ENCODE measurements around the gene NDUFS7.
"Not testable (repeated sequence)": the region's sequence is repeated elsewhere in the genome, so short reads cannot be mapped to it uniquely, and the experiment has no call there.

The NDUFS7 gene

DNA sequence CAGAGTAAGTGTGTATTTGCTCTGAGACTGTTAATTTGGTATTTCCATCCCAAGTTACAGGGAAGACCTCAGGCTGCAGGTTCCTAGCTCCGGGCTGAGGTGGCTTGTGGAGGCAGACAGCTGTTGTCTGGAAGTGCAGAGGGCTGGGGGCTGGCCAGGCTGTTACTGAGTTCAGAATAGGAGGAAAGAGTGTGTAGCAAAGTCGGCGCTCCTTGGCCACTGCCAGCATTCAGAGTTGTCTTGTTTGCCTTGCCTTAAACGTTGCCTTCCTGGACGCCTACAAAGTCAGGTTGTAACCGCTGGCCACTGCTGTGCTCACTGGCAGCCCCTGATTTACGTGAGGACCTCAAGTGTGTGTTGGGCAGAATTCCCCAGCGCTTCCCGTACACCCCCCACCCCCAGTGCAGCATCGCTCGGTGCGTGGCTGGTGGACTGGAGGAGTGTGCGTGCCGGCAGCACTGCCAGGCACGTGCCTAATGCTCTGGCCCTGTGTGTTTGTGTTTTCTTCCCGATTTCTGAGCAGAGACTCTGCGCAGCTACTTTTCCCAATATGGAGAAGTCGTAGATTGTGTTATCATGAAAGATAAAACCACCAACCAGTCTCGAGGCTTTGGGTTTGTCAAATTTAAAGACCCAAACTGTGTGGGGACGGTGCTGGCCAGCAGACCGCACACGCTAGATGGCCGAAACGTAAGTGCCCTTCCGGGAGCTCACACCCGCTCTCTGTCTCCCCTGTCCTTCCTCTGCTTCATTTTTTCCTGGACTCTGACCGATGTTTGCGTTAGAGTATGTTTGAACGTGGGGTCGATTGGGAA lies 34.2 kb downstream of the NDUFS7 start:
- no peak for DNase-seq (ENCODE audit: low read depth in 2 of 2)

DNA sequence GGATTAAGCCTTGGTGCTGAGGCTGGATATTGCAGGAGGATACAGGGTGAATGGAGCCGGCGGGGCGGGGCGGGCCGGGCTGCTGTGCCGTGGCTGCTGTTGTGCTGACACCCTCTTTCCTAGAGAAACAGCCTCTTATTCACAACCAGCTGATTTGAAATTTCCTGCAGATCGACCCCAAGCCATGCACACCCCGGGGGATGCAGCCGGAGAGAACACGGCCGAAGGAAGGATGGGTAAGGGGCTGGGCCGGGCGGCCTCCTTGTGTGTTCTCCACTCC lies 34.7 kb downstream of the NDUFS7 start:
- no peak for DNase-seq (ENCODE audit: low read depth in 2 of 2)

- DNase-seq (ENCODE audit: low read depth in 2 of 2), result no peak
Observed at GRCh38 chr19:1418951-1419738, 35.4 kb downstream of the NDUFS7 start.

DNA sequence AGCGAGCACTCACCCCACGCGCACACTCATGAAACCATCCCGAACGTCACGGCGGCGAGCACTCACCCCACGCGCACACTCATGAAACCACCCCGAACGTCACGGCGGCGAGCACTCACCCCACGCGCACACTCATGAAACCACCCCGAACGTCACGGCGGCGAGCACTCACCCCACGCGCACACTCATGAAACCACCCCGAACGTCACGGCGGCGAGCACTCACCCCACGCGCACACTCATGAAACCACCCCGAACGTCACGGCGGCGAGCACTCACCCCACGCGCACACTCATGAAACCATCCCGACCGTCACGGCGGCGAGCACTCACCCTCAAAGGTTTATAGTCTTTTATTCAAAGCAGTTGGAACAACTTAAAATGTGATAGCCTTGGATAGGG lies 36.4 kb downstream of the NDUFS7 start:
- not testable (repeated sequence) for DNase-seq (ENCODE audit: low read depth in 2 of 2)

GRCh38 chr19:1420590-1420989 lies 36.9 kb downstream of the NDUFS7 start:
- DNase-seq (ENCODE audit: low read depth in 2 of 2), result no peak

DNA sequence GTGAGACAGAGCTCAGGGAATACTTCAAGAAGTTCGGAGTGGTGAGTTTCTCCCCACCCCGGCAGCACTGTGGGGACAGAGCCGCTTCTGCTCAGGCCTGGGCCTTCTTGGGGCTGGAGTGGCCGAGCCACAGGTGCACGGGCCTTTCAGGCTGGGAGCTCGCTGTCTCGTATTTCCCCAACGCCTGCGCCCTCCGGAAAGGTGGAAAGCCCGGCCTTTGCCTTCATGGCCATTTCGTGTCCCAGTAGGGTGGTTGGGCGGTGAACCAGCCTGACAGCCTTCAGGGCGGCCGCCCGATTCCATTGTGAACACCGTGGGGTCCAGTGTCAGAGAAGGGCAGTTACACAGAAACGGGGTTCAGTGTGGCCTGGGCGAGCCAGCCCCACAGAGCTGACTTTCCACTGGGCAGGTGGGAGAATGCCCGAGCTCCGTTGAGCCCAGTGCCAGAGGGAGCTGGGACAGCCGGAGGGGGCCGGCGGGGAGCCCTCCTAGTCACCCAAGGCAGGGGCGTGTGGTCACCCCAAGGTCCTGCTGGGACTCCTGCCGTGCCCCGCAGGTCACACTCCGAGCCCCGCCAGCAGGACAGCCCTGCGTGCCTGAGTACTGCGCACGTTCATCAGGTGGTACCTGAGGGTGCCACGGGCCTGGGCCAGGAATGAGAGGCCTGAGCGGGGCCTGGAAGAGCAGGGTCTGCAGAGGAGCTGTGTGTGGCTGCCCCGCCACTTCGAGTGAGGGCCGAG lies 37.7 kb downstream of the NDUFS7 start:
- DNase-seq (ENCODE audit: low read depth in 2 of 2), result no peak

DNA sequence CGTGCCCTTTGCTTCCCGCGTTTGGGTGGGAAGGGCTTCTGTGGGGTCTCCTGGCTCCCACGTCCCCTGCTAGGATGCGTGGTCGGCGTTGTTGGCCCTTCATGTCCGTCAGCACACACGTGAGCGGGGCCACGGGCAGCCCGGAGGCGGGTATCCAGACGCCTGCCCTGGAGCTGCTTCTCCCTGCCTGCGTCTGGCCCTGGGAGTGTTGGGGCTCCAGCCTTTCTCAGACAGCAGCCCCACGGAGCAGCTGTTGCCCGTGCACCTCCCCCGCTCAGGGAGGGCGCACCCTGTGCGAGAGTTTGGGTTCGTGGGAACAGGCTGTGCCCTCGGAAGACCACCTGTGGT lies 38.2 kb downstream of the NDUFS7 start:
- no peak for DNase-seq (ENCODE audit: low read depth in 2 of 2)

DNA sequence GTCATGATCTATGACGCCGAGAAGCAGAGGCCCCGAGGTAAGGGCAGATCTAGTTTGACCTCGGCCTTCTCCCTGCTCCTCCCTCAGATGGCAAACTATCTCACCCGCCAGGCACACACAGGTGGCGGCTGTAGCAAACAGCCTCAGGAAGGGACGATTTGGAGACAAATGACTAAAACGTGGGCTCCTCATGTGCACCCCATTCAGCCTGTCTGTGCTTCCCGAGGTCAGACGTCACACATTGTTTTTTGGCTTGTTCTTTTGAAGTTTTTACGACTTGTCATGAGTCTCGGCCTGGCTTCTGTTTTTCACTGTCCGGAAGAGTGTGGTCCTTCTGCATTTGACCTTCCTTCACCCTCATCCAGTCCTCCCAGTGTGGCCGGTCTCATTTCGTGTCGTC lies 38.7 kb downstream of the NDUFS7 start:
- no peak for DNase-seq (ENCODE audit: low read depth in 2 of 2)

DNA sequence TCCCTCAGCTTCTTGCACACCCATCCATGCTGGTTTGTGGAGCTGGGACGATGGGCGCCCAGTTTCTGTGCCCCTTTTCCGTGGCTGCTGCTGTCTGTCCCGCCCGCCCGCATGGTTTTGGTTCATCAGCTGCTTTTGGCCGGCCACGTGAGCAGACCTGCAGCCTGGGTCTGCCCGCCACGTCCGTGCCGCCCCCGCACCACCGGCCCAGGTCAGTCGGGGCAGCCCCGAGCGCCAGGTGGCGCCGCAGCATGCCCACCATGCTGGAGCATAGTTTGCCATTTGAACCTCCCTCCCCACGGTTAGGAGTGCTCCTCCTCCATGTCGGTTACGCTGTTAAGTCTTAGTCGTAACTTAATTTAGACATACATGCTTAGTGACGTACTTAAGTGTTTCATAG lies 39.2 kb downstream of the NDUFS7 start:
- no peak for DNase-seq (ENCODE audit: low read depth in 2 of 2)

DNA sequence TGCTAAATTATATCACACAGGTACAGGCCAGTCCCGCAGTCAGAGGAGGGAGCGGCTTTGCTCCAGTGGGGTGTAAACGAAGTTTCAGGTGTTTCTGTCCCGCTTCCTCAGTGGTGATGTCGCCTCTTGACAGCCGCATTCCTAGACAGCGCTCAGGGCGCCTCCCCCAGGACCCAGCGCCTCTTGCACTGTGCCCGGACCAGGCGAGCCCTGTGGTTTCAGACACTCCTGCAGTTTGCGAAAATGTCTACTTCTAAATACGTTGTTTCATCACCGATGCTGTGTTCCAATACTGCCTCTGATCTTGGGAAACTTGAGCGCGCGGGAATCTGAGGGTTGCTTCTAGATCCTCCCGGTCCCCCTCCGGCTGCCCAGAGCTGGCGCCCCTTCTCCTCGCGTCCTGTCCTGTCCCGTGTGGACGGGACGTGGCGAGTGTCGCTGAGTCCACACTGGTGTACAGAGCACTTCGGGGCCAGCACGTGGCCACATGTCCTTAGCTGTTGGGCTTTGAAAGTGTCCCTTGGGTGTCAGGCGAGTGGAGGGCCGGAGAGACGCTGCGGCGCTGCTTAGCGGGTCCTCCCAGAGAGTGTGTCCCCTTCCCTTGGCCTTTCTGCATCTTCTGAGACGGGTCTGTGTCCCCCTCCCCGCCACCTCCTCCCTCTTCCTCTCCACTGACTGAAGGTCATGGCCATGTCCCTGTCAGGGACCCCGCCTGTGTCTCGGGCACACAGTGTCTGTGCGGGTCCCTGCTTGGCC lies 39.9 kb downstream of the NDUFS7 start:
- DNase-seq (ENCODE audit: low read depth in 2 of 2), result no peak

- no peak for DNase-seq (ENCODE audit: low read depth in 2 of 2)
Observed at GRCh38 chr19:1424192-1424955, 40.7 kb downstream of the NDUFS7 start.

DNA sequence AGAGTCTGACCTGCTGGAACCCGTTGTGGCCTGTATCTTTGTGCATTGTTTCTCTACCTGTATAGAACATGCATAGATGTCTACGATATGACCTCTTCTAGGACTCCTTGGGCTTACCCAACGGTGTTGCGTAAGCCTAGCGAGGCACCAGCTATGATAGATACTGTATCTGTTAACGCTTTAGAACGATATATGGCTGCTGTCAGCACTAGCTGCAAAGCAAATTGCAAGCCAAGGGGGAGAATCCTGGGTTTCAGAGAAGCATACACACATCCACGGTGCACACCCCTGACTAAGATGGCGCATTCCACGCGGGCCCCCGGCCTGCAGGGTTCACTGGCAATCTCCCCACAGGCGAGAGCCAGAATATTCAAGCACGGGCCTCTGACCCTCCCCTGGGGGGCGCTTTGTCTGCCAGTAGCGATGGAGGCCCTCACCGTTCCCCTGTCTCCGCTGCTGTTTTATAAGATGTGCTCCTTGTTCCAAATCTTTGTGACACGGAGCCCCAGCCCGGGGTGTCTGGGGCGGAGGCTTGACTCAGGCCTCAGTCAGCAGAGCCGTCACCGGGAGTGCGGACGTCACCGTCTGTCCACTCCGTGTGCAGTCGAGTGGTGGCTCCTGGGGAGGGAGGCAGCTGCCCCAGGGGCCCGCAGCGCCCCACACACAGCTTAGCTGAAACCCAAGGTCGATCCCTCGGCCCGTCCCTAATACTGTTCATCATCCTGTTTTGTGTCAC lies 41.6 kb downstream of the NDUFS7 start:
- no peak for DNase-seq (ENCODE audit: low read depth in 2 of 2)

- no peak for DNase-seq (ENCODE audit: low read depth in 2 of 2)
Observed at GRCh38 chr19:1425902-1426301, 42.2 kb downstream of the NDUFS7 start.

DNA sequence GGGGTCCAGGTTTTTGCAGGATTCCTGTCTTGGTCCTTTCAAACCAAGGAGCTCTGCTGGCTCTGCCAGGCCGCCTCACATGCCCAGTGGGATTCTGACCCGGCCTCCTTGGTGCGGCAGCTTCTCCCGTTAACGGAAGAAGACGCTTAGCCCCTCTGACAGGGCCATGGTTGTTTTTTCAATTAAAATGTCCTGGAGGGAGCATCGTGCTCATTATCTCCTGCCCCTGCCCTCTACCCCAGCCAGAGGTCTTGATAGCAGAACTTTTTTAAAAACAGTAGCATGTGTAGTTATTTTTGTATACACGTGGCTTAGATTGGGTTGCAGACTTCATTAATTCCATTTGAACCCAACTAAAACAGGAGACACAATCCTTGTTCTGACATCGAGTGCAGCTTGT lies 43.0 kb downstream of the NDUFS7 start:
- no peak for DNase-seq (ENCODE audit: low read depth in 2 of 2)

DNA sequence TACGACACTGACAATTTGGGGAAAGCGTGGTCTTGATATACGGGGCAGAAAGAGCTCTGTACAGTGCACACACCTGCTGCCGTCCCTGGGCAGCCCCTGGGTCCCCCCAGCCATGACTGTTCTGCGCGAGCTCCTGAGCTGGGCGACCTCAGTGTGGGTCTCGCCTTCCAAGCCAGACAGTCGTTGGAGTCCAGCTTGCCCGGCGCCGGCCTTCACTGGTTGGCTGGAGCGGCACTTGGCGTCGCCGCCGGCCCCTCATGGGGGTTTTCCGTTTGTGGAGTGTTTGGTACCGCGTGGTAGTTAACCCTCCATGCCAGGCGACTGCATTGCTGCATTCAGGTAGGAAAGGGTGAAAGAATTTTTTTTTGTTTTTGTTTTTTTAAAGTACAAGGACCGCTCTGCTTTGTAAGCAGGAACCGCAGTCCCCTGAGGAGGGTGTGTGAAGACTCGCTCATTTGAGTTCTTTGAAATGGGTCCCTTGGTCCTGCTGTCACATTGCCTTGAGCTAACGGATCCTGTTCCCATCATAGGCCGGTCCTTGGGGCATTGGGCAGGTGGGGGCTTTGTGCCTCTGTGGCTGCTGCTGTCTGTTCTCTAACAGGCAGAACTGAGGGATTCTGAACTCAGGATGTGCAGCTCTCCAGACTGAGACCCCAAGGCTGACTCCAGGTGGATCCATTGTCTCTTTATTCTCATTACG lies 43.7 kb downstream of the NDUFS7 start:
- DNase-seq (ENCODE audit: low read depth in 2 of 2), result no peak

DNA sequence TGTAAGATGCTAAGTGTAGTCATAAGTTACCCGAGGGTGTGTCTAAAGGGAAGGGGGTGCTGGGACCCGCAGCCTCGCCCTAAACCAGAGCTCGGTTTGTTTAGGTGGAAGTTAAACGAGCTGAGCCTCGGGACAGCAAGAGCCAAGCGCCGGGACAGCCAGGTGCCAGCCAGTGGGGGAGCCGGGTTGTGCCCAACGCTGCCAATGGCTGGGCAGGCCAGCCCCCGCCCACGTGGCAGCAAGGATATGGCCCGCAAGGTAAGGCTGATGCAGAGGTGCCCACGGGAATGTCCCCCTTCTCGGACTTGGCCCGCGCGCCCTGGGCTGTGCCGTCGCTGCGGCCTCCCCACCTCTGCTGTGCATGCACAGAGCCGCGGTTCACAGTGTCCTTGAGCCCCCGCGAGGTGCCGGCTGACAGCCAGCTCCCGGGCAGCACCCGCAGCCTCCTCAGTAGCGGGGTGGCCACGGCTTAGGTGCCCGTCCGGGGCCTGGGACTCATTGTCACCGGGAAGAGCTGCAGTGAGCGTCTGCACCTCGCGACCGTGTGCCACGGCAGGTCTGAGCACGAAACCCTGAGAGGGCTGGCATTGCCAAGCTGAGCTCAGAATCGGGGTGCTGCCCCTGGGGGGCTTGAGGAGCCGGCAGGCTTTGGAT lies 45.2 kb downstream of the NDUFS7 start:
- no peak for DNase-seq (ENCODE audit: low read depth in 2 of 2)

- DNase-seq (ENCODE audit: low read depth in 2 of 2), result no peak
Observed at GRCh38 chr19:1429750-1430149, 46.0 kb downstream of the NDUFS7 start.

- no peak for DNase-seq (ENCODE audit: low read depth in 2 of 2)
Observed at GRCh38 chr19:1430246-1430645, 46.5 kb downstream of the NDUFS7 start.

GRCh38 chr19:1431759-1432506 lies 48.2 kb downstream of the NDUFS7 start:
- DNase-seq (ENCODE audit: low read depth in 2 of 2), result no peak
